T-helper 2 cell (primary cell): ENCODE measurements around the gene GLIS2.
A peak's percentile ranks its signal among the peaks of the same experiment; 100 is the strongest.

Source experiments
- DNase-seq, 5 experiments: peaks; one replicate each; pipeline versions ENCODE4 v3.0.0 to v3.0.0-alpha.2; 2012 to 2022

Gene GLIS2

DNA sequence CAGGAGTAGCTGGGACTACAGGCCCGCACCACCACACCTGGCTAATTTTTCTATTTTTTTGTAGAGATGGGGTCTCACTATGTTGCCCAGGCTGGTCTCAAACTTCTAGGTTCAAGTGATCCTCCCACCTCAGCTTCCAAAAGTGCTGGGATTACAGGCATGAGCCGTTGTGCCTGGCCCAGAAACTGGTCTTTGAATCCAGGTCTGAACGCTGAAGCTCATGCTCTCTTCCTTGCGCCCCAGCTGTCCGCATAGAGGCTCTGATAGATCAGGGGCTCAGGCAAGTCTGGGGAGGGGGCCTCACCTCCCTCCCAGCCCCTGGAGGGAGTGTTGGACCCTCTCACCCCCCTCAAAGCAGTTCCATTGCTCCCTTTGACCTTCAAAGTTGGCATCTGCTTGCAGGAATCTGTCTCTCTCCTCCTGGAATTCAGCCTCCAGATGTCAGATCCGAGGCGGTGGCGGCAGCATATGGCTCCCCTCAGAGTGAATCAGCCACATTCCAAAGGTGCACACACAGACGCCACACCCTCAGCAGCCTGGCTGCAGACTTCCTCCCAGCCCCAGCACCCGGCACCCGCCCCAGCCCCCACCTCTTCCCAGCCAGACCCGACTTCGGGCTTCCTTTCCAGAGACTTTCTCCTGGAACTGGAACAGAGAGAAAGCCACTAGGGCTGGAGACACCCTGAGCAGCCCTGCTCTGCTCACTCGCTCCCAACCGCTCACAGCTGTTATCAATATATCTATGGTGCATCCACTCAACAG lies 16.9 kb upstream of the GLIS2 start:
- no peak for DNase-seq

DNA sequence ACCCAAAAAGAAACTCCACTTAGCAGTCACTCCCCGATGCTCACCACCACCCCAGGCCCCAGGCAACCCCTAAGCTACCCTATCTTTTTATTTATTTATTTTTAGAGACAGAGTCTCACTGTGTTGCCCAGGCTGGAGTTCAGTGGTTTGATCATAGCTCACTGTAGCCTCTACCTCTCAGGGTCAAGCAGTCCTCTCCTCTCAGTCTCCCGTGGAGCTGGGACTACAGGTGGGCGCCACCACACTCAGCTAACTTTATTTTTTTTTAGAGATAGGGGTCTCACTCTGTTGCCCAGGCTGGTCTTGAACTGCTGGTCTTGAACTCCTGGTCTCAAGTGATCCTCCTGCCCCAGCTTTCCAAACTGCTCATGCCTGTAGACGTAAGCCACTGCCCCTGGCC lies 14.7 kb upstream of the GLIS2 start:
- no peak for DNase-seq

DNA sequence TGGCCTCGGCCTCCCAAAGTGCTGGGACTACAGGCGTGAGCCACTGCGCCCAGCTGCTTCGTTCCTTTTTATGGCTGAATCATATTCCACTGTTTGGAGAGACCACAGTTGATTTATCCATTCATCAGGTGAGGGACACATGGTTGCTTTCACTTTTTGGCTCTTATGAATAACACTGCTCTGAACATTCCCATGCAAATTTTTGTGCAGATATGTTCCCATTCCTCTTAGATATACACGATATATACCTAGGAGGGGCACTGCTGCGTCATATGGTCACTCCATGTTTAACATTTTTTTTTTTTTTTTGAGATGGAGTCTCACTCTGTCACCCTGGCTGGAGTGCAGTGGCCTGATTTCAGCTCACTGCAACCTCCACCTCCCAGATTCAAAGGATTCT lies 13.9 kb upstream of the GLIS2 start:
- no peak for DNase-seq

DNA sequence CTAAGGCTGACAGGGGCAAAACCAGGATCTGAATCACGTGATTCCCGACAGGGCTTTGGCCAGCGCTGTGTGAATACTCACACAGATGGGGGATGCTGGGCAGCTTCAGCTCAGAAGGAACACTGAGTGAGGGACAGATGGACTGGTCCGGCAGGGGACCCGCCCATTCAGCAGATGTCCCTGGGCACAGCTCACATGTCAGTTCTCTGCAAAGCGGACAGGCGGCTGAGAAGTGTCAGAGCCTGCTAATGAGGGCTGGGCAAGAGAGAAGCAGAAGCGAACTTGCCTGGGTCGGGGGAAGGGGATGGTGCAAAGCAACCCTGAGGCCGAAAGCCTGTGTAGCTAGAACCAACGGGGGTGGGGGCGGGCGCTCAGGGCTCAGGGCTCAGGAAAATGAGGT lies 11.9 kb upstream of the GLIS2 start:
- no peak for DNase-seq

DNA sequence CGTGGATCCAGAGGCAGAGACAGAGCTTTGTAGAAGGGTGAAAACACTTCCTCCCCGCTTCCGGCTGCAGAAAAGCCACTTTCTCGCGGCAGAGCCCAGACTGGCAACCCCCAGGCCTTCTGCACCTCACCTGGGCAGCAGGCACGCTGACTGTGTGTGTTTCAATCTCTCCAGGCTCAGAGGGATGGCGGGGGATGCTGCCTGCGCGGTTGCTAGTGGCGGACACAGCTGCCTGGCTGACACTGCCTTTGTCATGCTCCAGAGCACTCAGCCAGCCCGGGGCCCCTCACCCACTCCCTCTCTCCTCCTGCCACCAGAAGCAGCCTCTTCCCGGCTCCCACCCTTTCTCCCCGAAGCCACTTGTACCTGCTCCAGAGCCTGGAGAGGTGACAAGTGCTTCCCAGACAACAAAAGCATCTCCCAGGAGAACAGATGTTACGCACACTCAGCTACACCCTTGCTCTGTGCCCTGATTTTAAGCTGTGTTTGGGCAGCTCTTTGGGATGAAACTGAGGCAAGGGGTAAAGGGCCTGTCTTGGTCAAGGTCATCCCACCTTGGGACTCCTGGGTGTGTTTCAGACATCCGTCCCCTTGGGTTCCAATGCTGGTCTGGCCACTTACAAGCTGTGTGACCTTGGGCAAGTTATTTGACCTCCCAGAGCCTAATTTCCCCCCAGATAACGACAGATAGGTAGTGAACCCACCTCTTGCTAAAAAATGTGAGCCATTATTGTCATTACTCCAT lies 9.2 kb upstream of the GLIS2 start:
- peak in 3 of 5 experiments; percentile 34 to 74 (median 65) for DNase-seq

DNA sequence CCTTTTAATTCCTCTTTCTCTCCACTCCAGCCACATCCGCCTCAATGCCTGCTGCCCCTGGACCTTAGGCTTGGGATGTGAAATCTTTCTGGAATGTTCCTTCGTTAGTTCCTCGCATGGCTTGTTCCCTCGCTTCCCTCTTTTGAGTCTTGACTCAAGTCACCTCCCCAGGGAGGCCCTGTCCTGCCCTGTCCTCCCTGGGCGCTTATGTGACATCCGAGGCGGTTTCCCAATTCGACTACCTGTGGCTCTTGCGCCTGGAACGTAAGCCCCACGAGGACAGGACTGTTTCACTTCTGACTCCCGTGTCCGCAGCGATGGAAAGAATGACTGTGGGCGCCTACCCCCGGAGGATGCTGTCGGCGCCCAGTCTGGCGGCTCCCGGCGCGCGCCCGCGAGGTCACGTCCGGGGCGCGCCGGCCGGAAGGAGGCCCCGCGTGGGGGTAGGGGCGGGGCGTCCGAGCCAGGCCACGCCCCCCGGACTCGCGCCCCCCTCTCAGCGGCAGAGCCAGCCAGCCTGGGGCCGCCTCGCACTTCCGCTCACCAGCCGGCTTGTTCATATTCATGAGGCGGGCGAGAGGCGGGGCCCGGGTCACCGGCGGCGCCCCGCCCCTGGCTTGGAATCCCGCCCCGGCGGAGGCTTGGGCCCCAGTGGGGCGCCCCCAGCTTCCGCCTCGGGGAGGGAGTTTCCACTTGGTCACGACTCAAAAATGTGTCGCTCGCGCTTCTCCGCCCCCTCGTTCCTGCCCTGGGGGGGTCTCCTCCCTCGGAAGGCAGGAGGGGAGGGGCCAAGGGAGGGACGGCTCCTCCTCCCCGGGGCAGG lies 8.4 kb upstream of the GLIS2 start:
- peak; percentile 92 to 99 (median 98) for DNase-seq

DNA sequence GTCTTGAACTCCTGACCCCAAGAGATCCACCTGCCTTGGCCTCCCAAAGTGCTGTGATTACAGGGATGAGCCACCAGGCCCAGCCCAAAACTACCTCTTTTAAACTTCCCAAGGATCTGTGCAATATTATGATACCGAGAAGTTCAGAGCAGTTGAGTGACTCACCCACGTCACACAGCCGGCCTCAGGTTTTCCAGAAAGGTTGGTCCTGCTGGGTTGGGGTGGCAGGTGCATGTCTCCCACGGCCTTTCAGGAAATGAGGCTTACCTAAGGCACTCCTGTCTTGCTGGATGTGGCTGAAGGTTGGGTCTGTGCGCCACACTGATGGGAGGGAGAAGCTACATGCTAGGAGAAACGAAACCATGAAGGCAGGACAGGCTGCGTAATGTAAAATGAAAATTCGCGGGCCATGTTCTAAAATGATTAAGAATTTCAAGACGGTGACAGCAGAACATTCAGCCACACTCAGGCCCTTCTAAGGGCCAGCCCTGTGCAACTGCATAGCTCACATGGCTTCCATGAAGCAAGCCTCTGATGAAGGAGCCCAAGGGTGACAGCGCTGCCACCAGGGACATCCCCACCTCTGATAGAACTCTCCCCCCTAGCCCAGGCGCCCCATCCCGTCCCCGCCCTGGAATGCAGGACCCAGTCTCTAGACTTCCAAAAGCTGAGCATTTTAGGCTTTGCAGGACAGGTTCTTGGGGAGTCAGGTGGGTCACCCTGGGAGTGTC lies 6.6 kb upstream of the GLIS2 start:
- DNase-seq = no peak

DNA sequence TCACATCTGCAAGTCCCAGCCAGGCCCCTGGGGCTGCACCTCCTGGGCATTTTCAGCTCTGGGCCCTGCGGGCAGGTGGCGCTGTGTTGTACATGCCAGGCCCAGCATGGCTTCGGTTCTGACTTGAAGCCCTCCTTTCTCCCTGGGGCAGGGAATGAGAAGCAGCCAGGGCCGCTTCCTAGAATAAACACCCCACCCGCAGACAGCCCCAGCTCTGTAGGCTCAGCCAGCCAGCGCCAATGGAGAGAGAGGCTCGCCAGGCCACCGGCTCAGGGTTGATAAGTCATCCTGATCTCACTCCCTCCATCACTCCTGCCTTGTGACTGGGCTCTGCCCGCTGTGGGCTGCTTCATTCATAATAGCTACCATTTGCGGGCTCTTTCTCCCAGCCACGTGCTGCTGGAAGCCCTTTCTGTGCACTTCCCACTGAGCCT lies 6.0 kb upstream of the GLIS2 start:
- DNase-seq = peak; percentile 24 to 56 (median 41)

DNA sequence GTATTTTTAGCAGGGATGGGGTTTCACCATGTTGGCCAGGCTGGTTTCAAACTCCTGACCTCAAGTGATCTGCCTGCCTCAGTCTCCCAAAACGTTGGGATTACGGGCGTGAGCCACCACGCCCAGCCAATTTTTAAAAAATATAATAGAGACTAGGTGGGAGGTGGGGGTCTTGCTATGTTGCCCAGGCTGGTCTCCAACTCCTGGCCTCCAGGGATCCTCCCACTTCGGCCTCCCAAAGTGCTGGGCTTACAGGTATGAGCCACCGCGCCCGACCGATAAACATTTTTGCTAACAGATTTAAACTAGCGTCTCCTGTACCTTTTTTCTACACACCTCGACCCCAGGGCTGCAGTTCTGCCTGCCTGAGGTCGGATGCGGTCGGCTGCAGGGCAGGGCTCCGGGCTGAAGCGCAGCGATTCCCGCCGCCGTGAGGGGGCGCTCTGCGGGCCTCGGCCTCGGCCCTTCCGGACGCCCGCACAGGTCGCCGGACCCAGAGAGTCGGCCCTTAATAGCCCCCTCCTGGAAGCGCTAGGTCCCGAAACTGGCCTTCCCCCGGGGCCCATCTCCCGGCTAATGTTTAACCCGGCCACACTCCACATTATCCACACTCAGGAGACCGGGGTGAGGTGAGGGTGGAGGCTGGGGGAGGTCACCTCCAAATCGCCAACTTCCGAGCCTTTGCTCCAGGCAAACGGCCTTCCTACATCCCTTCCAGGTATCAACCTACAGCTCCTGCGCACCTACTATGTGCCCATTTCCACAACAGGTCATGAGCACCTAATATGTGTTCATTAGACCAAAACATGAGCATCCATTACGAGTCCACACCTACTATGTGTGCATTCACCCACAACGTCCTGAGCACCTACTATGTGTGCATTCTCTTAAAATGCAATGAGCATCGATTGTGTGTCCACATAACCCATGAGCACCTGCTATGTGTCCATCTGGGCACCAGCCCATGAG lies 2.0 kb upstream of the GLIS2 start:
- DNase-seq = peak in 1 of 5 experiments; percentile 43

DNA sequence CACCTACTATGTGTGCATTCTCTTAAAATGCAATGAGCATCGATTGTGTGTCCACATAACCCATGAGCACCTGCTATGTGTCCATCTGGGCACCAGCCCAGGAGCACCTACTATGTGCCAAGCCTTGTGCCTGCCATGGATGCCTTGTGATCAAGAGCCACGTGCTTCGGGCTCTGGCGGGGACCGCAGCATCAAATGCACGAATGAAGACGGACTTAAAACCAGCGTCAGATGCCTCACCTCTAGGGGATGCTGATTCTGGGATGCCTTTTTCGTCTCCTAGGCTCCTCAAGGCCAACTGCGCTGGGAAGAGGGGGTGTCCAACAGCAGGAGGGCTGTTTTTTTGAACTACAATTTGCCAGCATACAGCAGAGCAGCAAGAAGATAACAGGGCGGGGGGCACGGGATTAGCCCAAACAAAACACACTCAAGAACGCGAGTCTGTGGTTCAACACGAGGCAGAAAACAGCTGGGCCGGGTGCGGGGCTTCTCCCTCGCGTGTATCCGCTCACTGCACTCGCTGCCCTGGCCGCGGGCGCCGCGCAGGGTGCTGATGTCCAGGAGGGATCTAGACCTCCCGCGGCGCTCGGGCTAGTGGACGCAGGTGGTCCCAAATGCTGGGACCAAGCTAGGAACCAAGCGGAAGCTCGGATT lies 1.2 kb upstream of the GLIS2 start:
- DNase-seq = peak in 1 of 5 experiments; percentile 52

DNA sequence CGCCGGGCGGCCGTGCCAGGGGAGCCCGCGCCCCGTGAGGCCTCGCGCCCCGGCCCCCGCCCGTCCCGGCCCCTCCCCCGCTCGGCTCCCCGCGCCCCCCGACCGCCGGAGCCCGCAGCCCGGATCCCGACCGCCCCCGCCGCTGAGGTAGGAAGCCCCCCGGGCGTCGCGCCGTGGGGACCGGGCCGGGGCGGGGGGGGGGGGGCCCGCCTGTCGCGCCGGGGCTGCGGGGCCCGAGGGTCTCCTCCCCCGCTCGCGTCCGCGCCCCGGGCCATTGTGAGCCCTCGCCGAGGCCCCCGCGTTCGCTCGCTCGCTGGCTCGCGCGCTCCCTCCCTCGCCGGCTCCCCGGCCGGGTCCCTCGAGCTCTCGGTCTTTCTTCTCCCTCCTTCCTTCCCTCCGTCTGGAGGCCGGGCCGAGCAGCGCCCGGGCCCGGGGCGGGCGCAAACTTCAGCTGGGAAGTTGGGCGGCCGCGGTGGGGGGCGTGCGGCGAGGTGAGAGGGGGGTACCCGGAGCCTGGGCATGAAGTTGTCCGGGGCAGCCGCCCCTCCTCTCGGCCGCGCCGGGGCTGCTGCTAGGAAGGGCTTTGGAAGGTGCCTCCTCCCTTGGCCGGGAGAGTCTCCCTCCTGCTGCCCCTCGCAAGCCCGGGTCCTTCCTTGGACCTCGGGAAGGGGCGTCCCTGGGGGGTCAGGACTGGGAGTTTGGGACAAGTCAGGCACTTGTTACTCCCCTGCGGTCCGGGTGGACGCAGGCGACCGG lies 419 bp downstream of the GLIS2 start:
- DNase-seq = no peak

DNA sequence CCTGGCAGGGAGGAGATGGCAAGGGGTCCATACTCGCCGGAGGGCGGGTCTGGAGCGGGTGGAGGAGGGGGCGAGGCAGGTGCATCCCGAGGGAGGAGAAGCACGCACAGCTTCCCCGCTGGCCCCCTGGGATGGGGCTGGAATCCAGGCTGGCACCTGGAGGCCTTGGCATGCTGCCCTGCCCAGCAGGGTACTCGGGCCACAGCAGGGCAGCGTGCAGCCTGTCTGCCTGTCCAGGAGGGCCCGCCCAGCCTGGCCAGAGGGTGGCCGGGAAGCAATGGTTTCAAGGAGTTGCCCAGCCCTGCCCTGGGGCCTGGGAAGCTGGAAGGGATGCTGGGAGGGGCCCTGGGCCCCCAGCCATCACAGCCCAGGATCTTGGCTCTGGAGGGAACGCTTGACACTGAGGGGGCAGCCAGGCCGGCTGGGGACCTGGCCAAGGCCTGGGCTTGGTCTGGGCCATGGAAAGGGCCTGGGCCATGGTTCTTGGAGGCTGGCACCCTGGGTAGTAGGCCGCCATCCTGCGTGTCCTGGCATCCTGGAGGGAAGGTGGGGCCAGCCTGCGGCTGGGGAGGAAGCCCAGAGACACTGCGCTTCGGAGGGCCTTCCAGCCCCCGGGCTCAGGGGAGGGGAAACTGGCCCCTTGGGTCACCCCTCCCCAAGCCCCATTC lies 1.1 kb downstream of the GLIS2 start:
- no peak for DNase-seq

DNA sequence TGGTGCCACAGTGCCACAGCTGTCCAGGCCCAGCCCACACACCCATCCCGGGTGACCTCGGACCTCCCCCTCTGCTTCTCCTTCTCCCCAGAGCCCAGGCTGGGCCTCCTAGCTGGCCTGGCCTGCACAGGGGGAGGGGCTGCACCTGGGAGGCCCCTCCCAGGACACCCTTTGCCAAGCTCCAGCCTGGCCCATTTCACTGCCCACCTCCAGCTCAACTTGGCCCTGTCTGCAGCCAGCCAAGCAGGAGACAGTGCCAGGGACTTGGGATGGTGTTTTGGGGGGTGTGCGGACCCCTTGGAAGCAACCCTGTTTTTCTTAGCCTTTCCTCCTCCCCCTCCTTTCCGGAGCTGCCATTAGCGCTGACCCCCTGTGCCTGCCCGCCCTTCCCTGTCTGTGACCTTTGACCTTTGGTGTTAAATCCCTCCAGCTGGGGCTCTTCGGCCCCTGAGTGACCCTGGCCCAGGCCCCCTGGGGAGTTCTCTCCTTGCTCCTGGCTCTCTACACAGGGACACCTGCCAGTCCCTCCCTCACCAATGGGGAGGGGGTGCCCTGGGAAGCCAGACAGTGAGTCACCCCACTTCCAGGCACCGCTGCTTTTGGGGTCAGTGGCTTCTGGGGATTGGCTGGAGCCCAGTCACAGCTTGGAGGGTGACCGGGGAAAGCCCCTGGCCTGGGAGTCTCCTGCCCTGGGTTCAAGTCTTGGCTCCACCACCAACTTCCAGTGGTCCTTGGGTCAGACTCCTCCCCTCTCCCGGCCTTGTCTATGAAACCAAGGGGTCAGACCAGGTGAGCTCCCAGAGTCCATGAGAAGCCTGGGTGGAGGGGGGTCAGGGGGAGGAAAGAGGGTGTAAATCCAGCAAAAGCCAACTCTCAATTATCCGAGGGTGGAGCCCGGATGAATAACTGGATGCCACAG lies 1.9 kb downstream of the GLIS2 start:
- DNase-seq = no peak

DNA sequence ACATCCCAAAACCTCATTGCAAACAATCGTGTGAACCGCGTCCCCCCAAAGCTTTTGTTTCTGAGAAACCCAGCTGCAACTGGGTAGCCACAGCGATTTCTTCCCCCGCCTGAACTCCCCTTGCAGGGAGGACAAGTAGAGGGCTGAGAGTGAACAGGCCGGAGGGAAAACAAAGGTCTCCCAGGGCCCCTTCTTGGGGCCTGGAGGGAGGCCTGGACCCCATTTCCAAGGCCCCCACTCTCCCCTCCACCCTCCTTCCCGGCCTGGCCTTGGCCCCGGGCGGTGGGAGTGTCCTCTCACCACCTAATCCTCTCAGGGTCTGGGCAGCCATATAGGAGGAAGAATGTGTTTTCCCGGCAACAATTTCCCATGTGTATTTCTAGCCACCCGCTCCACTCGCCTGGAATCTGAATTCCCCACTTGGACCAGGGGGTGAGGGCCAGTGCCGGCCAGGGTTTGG lies 2.6 kb downstream of the GLIS2 start:
- no peak for DNase-seq

DNA sequence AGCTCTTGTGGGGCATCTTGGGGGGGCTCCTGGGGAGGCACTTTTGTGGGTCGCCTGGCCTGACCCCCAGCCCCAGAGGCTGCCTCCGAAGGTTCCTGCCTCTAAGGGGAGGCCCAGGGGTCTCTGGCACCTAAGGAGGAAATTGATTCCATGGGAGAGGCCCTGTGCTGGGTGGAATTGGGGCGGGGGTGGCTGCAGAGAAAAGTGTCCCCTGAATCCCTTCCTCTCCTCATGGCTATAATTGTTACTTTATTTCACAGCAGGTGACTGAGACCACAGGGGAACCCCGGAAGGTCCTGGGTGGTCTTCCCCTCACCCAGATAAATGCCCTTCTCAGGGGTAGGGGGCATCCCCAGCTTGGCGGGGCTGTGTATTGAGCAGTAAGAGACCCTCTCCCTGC lies 3.1 kb downstream of the GLIS2 start:
- DNase-seq = no peak

DNA sequence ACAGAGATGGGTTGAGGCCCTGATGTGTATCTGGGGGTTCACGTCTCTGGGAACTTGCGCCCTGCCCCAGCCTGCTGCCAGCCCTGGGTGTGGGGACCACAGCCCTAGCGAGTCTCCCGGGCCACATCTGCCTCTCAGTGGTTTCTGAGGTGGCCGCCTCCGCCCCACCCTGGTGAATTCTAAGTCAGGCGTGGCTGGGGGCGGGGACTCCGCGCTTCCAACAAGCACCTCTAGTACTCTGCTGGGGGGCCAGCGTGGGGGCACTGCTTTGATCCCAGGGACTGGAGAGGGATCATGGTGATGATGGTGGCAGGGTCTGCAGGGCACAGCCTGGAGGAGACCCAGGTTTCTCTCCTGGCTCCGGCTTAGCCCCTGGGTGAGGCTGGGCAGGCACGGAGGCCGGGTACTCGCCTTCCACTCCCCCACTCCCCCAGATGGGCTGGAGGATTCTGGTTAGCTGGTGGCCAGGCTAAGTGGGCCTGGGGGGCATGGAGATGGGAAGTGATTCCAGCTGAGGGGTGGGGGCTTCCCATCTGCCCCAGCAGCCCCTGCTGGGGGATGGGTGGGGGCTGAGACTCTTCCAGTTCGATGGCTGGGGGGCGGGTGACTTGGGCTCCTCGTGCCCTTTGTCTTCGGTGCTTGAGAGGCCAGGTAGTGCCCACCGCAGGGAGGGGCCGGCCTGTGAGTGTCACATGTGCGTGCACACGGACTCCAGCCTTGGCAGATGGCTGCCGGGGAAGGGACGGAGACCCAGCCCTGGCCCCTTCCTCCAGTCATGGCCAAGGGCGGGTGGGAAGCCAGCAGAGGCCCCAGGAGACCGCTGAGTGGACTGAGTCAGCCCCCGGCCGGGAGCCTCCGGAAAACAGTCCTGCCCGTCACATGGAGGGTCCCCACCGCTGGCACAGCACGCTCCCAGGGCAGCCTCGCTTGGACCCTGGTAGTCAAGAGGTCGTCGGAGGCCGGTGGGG lies 3.9 kb downstream of the GLIS2 start:
- DNase-seq = peak in 4 of 5 experiments; percentile 39 to 75 (median 48)

DNA sequence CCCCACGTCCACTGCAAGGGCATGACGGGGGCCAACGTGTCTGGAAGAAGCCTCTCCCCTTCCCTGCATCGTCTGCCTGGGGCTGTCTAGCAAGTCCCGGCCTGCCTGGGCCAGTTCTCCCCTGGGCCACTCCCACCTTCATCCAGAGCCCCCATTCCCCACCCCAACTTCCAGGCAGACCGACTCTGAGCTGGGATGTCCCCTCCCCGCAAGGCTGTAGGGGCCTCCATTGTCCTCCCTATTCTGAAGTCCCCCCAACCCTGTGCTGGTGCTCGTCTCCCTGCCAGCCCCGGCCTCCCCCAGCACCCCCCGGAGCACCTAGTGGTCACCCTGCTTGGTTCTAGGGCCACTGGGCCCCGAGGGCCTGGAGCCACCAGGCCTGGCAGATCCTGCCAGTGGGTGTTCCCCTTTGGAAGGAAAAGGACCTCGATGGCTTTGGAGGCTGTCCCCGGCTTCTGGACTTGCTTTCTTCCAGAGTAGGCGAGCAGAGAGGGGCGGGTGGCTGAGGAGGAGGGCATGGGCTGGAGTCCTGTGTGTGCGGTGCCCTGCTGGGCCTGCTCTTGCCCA lies 4.8 kb downstream of the GLIS2 start:
- DNase-seq = no peak
